ENCODE data around the gene NEMP1. TPM values are rescaled to one million over a fixed set of nuclear protein-coding genes. Genes with fewer than 3 reads are reported as not detected.
A peak's percentile ranks its signal among the peaks of the same experiment; 100 is the strongest.

The NEMP1 gene
- total and polyA plus RNA-seq, 4 donors = 3.7 to 14.3 (median 7.7) TPM

GRCh38 chr12:57009949-57010626, 68.5 kb downstream of the NEMP1 start:
- H3K27me3 ChIP-seq (ENCODE audit: control insufficient read depth in 3 of 3, insufficient read depth in 3 of 3, low read length in 2 of 3) = peaks cover 0 to 17% (median 2%) of the 10 kb centered on the region in 3 donors
- 89 to 97% methylated on average over 5 of the region's 5 CpGs for WGBS, 2 donors
- peaks cover 0 to 10% (median 3%) of the 10 kb centered on the region in 5 donors for H3K4me1 ChIP-seq (ENCODE audit: control insufficient read depth in 5 of 5, insufficient read depth in 5 of 5, low read length in 5 of 5)
- H3K9ac ChIP-seq (ENCODE audit: insufficient read depth in 1 of 2, low read length in 2 of 2) = no peak overlapping the region
- H3K36me3 ChIP-seq (ENCODE audit: control insufficient read depth in 4 of 4, insufficient read depth in 4 of 4, low read length in 4 of 4) = no peaks in the 10 kb centered on the region
- ATAC-seq (ENCODE audit: insufficient read depth, low FRiP score) = no peak
- DNase-seq = no peak
- no peak for TF ChIP-seq CTCF (IDR thresholded peaks at IDR 0.05; ENCODE audit: control extremely low read depth, extremely low read depth)
- no peaks in the 10 kb centered on the region for H3K9me3 ChIP-seq (ENCODE audit: control insufficient read depth in 4 of 4, insufficient read depth in 3 of 4, low read length in 3 of 4)
- no peak overlapping the region for H3K27ac ChIP-seq (ENCODE audit: low read depth in 1 of 2, low read length in 1 of 2)
- no peak overlapping the region for H3K4me3 ChIP-seq

GRCh38 chr12:57008178-57008577, 70.4 kb downstream of the NEMP1 start:
- no peaks in the 10 kb centered on the region for H3K9me3 ChIP-seq (ENCODE audit: control insufficient read depth in 4 of 4, insufficient read depth in 3 of 4, low read length in 3 of 4)
- peaks cover 0 to 10% (median 0%) of the 10 kb centered on the region in 3 donors for H3K27me3 ChIP-seq (ENCODE audit: control insufficient read depth in 3 of 3, insufficient read depth in 3 of 3, low read length in 2 of 3)
- H3K27ac ChIP-seq (ENCODE audit: low read depth in 1 of 2, low read length in 1 of 2) = no peak overlapping the region
- peaks cover 0 to 13% (median 9%) of the 10 kb centered on the region in 4 donors for H3K36me3 ChIP-seq (ENCODE audit: control insufficient read depth in 4 of 4, insufficient read depth in 4 of 4, low read length in 4 of 4)
- H3K9ac ChIP-seq (ENCODE audit: insufficient read depth in 1 of 2, low read length in 2 of 2) = no peak overlapping the region
- no peak overlapping the region for H3K4me3 ChIP-seq
- DNase-seq = peak in 2 of 3 donors; percentile 71 to 79
- TF ChIP-seq CTCF (IDR thresholded peaks at IDR 0.05; ENCODE audit: control extremely low read depth, extremely low read depth) = peak; percentile 50
- ATAC-seq (ENCODE audit: insufficient read depth, low FRiP score) = no peak
- peaks cover 0 to 12% (median 4%) of the 10 kb centered on the region in 5 donors for H3K4me1 ChIP-seq (ENCODE audit: control insufficient read depth in 5 of 5, insufficient read depth in 5 of 5, low read length in 5 of 5)

GRCh38 chr12:57006809-57007475, 71.6 kb downstream of the NEMP1 start:
- H3K9ac ChIP-seq (ENCODE audit: insufficient read depth in 1 of 2, low read length in 2 of 2) = no peak overlapping the region
- 51 to 53% methylated on average over 10 of the region's 10 CpGs for WGBS, 2 donors
- H3K27ac ChIP-seq (ENCODE audit: low read depth in 1 of 2, low read length in 1 of 2) = no peak overlapping the region
- peaks cover 0 to 12% (median 4%) of the 10 kb centered on the region in 5 donors for H3K4me1 ChIP-seq (ENCODE audit: control insufficient read depth in 5 of 5, insufficient read depth in 5 of 5, low read length in 5 of 5)
- no peak for TF ChIP-seq CTCF (IDR thresholded peaks at IDR 0.05; ENCODE audit: control extremely low read depth, extremely low read depth)
- no peaks in the 10 kb centered on the region for H3K9me3 ChIP-seq (ENCODE audit: control insufficient read depth in 4 of 4, insufficient read depth in 3 of 4, low read length in 3 of 4)
- peaks cover 0 to 3% (median 0%) of the 10 kb centered on the region in 3 donors for H3K27me3 ChIP-seq (ENCODE audit: control insufficient read depth in 3 of 3, insufficient read depth in 3 of 3, low read length in 2 of 3)
- H3K4me3 ChIP-seq = no peak overlapping the region
- ATAC-seq (ENCODE audit: insufficient read depth, low FRiP score) (no peak), DNase-seq (no peak)
- peaks cover 0 to 22% (median 16%) of the 10 kb centered on the region in 4 donors for H3K36me3 ChIP-seq (ENCODE audit: control insufficient read depth in 4 of 4, insufficient read depth in 4 of 4, low read length in 4 of 4)

Measured in lung (tissue), 12 donors.